SK-N-SH (cell line): Measurements from ENCODE around the gene NOTCH4. TPM values are rescaled to one million over a fixed set of nuclear protein-coding genes. Genes with fewer than 3 reads are reported as not detected.

ENCODE experiments used
- CTCF ChIA-PET: fragments of 300-600, 350-600 bp; formaldehyde crosslinking; extraction: SDS; loops from one replicate; lab custom pipeline; 2021; lab: Yijun Ruan, JAX
- POLR2A ChIA-PET: fragments of 350-600 bp; sonication (Branson Sonifier 250); formaldehyde crosslinking; extraction: SDS; loops from one replicate; lab custom pipeline; 2020; ENCODE audit warnings: antibody characterized with exemption, inconsistent platforms; lab: Yijun Ruan, JAX
- DNase-seq: peaks from one replicate; pipeline ENCODE4 v3.0.0; 2012
- H2AFZ ChIP-seq: fragments of 200-600 bp; sonication (generic); 2 replicates; pipeline ENCODE4 v1.8.1; 2016; ENCODE audit warnings: antibody characterized with exemption, mild to moderate bottlenecking, low read depth
- H3F3A ChIP-seq: fragments of 200-600 bp; sonication (generic); replicated peaks from 2 replicates; pipeline ENCODE3; 2016; ENCODE audit warnings: antibody characterized with exemption, mild to moderate bottlenecking; ENCODE audit not compliant: insufficient read depth
- H3K27ac ChIP-seq, 2 experiments: fragments of 200-500 bp in 1 of 2; fragments of 200-600 bp in 1 of 2; sonication (Bioruptor generic) in 1 of 2; sonication (generic), shearing (Covaris generic) in 1 of 2; 2 replicates each; pipeline versions ENCODE4 v1.5.1 to v1.6.1; 2014 to 2016; ENCODE audit warnings: low read depth in 2 of 2, inconsistent platforms in 1 of 2, low read length in 1 of 2, mild to moderate bottlenecking in 1 of 2, mixed read lengths in 1 of 2
- H3K27me3 ChIP-seq: fragments of 200-600 bp; sonication (generic), shearing (Covaris generic); 2 replicates; pipeline ENCODE4 v1.6.1; 2016; ENCODE audit warnings: mixed run types; ENCODE audit not compliant: insufficient read depth
- H3K36me3 ChIP-seq, 2 experiments: fragments of 200-500 bp in 1 of 2; fragments of 200-600 bp in 1 of 2; sonication (Bioruptor generic) in 1 of 2; sonication (generic) in 1 of 2; replicated peaks in 1 of 2; 2 replicates each; pipeline versions ENCODE3 to v1.5.1; 2014 to 2016; ENCODE audit warnings: low read length in 1 of 2, mild to moderate bottlenecking in 1 of 2; ENCODE audit not compliant: insufficient read depth in 2 of 2, control insufficient read depth in 1 of 2
- H3K4me1 ChIP-seq, 2 experiments: fragments of 200-500 bp in 1 of 2; fragments of 200-600 bp in 1 of 2; sonication (Bioruptor generic) in 1 of 2; sonication (generic), shearing (Covaris generic) in 1 of 2; 2 replicates each; pipeline versions ENCODE4 v1.5.1 to v1.6.1; 2014 to 2016; ENCODE audit warnings: low read depth in 1 of 2, low read length in 1 of 2, mixed run types in 1 of 2; ENCODE audit not compliant: insufficient read depth in 2 of 2, control insufficient read depth in 1 of 2
- H3K4me2 ChIP-seq: fragments of 200-600 bp; sonication (generic), shearing (Covaris generic); 2 replicates; pipeline ENCODE4 v1.6.1; 2017; ENCODE audit warnings: mixed run types
- H3K4me3 ChIP-seq, 2 experiments: fragments of 200-500 bp in 1 of 2; fragments of 200-600 bp in 1 of 2; sonication (Bioruptor generic) in 1 of 2; sonication (generic), shearing (Covaris generic) in 1 of 2; 2 replicates each; pipeline versions ENCODE4 v1.5.1 to v1.8.1; 2014 to 2016; ENCODE audit warnings: low read depth in 2 of 2, inconsistent platforms in 1 of 2, low read length in 1 of 2, mild to moderate bottlenecking in 1 of 2, mixed read lengths in 1 of 2, moderate library complexity in 1 of 2
- H3K79me2 ChIP-seq: fragments of 200-600 bp; sonication (generic); 2 replicates; pipeline ENCODE4 v1.8.1; 2017; ENCODE audit warnings: mild to moderate bottlenecking; ENCODE audit not compliant: insufficient read depth
- H3K9ac ChIP-seq: fragments of 200-600 bp; sonication (generic); 2 replicates; pipeline ENCODE4 v1.6.1; 2017; ENCODE audit warnings: mixed run types
- H3K9me2 ChIP-seq: fragments of 200-600 bp; sonication (generic); 2 replicates; pipeline ENCODE4 v1.6.1; 2017; ENCODE audit warnings: mixed run types
- H3K9me3 ChIP-seq: fragments of 200-600 bp; sonication (generic); 2 replicates; pipeline ENCODE4 v1.6.1; 2017; ENCODE audit warnings: mixed run types, mild to moderate bottlenecking, moderate library complexity
- H4K20me1 ChIP-seq: fragments of 200-600 bp; sonication (generic); 2 replicates; pipeline ENCODE4 v1.6.1; 2017; ENCODE audit warnings: mild to moderate bottlenecking, mixed run types; ENCODE audit not compliant: insufficient read depth
- CTCF ChIP-seq: fragments of 200-600 bp; sonication (generic); IDR thresholded peaks from 2 replicates; pipeline ENCODE4 v1.6.1; 2017; ENCODE audit warnings: antibody characterized with exemption, mild to moderate bottlenecking, moderate library complexity
- EZH2phosphoT487 ChIP-seq: fragments of 200-600 bp; sonication (generic); IDR thresholded peaks from 2 replicates; pipeline ENCODE4 v1.6.1; 2017; ENCODE audit warnings: low read depth, mixed run types, mild to moderate bottlenecking, antibody characterized with exemption, moderate library complexity, borderline replicate concordance
- FOSL2 ChIP-seq: IDR thresholded peaks from 2 replicates; pipeline ENCODE4 v1.4.0; 2012; ENCODE audit warnings: low read depth, mild to moderate bottlenecking, moderate library complexity, borderline replicate concordance
- FOXJ3 ChIP-seq: sonication (generic); formaldehyde crosslinking; IDR thresholded peaks from 2 replicates; pipeline ENCODE4 v1.5.1; 2020; ENCODE audit warnings: mild to moderate bottlenecking, missing genetic modification reagents
- FOXM1 ChIP-seq: IDR thresholded peaks from 2 replicates; pipeline ENCODE4 v1.4.0; 2012; ENCODE audit warnings: low read depth, mild to moderate bottlenecking
- JUND ChIP-seq: IDR thresholded peaks from 2 replicates; pipeline ENCODE4 v1.4.0; 2012
- NFIC ChIP-seq: IDR thresholded peaks from 2 replicates; pipeline ENCODE4 v1.4.0; 2012; ENCODE audit warnings: borderline replicate concordance
- POLR2AphosphoS5 ChIP-seq: IDR thresholded peaks from 2 replicates; pipeline ENCODE4 v1.6.1; 2012; ENCODE audit warnings: low read depth, low read length
- RCOR1 ChIP-seq: fragments of 150-350 bp; IDR thresholded peaks from 2 replicates; pipeline ENCODE4 v1.6.1; 2017; ENCODE audit warnings: antibody characterized with exemption, low read length
- RFX5 ChIP-seq: IDR thresholded peaks from 2 replicates; pipeline ENCODE4 v1.6.1; 2012; ENCODE audit warnings: mild to moderate bottlenecking, improper control_type of control experiment, low read length
- TCF12 ChIP-seq: IDR thresholded peaks from 2 replicates; pipeline ENCODE4 v1.4.0; 2012
- WGBS: methylation state at CpG from one replicate; pipeline ENCODE4 v1.1.6; 2017; ENCODE audit warnings: low lambda C conversion rate; 5-methylcytosine and 5-hydroxymethylcytosine counted together
- polyA plus RNA-seq, 3 experiments: library from polyadenylated mRNA; depleted of rRNA; stranded (reverse); fragments of >200 nt; gene quantifications; 2 replicates each; pipeline ENCODE4 v1.2.3, GENCODE V29; 2012
- TF ChIP-seq, protein P1 (sequence below): IDR thresholded peaks from 2 replicates; pipeline ENCODE4 v1.4.0; 2012; ENCODE audit warnings: low read depth, borderline replicate concordance
- TF ChIP-seq, protein P2 (sequence below): IDR thresholded peaks from 2 replicates; pipeline ENCODE4 v1.4.0; 2012; ENCODE audit warnings: low read depth, borderline replicate concordance

The NOTCH4 gene
- polyA plus RNA-seq, 1 of the 3 experiments (the other 2 are of a cell fraction): 2.5 TPM

GRCh38 chr6:32203426-32204267 lies 20.2 kb downstream of the NOTCH4 start:
- Histone ChIP-seq H3K4me3 (no peak overlapping the region), H2AFZ (no peak overlapping the region), H3K9me3 (no peaks in the 10 kb centered on the region), H3K4me2 (no peak overlapping the region), H3K79me2 (no peaks in the 10 kb centered on the region), H3K9me2 (no peaks in the 10 kb centered on the region), H3K4me1 (no peaks in the 10 kb centered on the region), H4K20me1 (no peaks in the 10 kb centered on the region), H3K27me3 (peaks cover 23% of the 10 kb centered on the region; the same call in 1 of the 2 replicates), H3F3A (no peaks in the 10 kb centered on the region), H3K27ac (no peak overlapping the region), H3K36me3 (no peaks in the 10 kb centered on the region), H3K9ac (no peak overlapping the region)
- 13% methylated on average over 9 of the region's 9 CpGs for WGBS
- no peak for TF ChIP-seq NFIC
- no peak for TF ChIP-seq FOXM1
- TF ChIP-seq RFX5: no peak
- TF ChIP-seq CTCF: no peak
- TF ChIP-seq, protein P1, sequence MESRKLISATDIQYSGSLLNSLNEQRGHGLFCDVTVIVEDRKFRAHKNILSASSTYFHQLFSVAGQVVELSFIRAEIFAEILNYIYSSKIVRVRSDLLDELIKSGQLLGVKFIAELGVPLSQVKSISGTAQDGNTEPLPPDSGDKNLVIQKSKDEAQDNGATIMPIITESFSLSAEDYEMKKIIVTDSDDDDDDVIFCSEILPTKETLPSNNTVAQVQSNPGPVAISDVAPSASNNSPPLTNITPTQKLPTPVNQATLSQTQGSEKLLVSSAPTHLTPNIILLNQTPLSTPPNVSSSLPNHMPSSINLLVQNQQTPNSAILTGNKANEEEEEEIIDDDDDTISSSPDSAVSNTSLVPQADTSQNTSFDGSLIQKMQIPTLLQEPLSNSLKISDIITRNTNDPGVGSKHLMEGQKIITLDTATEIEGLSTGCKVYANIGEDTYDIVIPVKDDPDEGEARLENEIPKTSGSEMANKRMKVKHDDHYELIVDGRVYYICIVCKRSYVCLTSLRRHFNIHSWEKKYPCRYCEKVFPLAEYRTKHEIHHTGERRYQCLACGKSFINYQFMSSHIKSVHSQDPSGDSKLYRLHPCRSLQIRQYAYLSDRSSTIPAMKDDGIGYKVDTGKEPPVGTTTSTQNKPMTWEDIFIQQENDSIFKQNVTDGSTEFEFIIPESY: no peak
- TF ChIP-seq TCF12: no peak
- TF ChIP-seq JUND: no peak
- TF ChIP-seq RCOR1: no peak
- no peak for TF ChIP-seq POLR2AphosphoS5
- TF ChIP-seq FOXJ3 (CRISPR knock-in tag): no peak
- no peak for TF ChIP-seq EZH2phosphoT487
- TF ChIP-seq FOSL2: no peak
- TF ChIP-seq, protein P2, sequence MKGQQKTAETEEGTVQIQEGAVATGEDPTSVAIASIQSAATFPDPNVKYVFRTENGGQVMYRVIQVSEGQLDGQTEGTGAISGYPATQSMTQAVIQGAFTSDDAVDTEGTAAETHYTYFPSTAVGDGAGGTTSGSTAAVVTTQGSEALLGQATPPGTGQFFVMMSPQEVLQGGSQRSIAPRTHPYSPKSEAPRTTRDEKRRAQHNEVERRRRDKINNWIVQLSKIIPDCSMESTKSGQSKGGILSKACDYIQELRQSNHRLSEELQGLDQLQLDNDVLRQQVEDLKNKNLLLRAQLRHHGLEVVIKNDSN: no peak
- DNase-seq: no peak
- ChIA-PET CTCF (interaction anchor here (0.9 kb wide), 1 partner anchor 42 kb away, joined by 3 read pairs; no protein-coding TSS in a partner anchor), POLR2A (no interaction called here)
